WTC11 (cell line): ENCODE data around the gene DTNBP1. TPM values are rescaled to one million over a fixed set of nuclear protein-coding genes. Genes with fewer than 3 reads are reported as not detected.

Experiments used
- ATAC-seq: fragments of 200-7000 bp; cut with Tn5 transposase; 2 replicates; pipeline ENCODE4 v1.10.0; 2021; ENCODE audit warnings: mild to moderate bottlenecking, moderate library complexity
- CTCF ChIA-PET: fragments of 300-600 bp; sonication (Branson Sonifier 250); formaldehyde crosslinking; loops from one replicate; lab custom pipeline; 2021; ENCODE audit warnings: antibody characterized with exemption; lab: Charles Lee
- POLR2A ChIA-PET: fragments of 350-600 bp; sonication (Branson Sonifier 250); formaldehyde crosslinking; loops from one replicate; lab custom pipeline; 2021; ENCODE audit warnings: antibody characterized with exemption; lab: Charles Lee
- DNase-seq: peaks from one replicate; pipeline ENCODE4 v3.0.0; 2021; ENCODE audit warnings: low spot score
- H3K27ac Mint-ChIP-seq: 2 replicates; pipeline ENCODE4 v1.8.0; 2021; ENCODE audit warnings: mixed read lengths
- H3K27me3 Mint-ChIP-seq: 2 replicates; pipeline ENCODE4 v1.8.0; 2021; ENCODE audit warnings: low read depth, mild to moderate bottlenecking, moderate library complexity, mixed read lengths
- H3K36me3 Mint-ChIP-seq: 2 replicates; pipeline ENCODE4 v1.8.0; 2021; ENCODE audit warnings: mixed read lengths
- H3K4me1 Mint-ChIP-seq: 2 replicates; pipeline ENCODE4 v1.8.0; 2022; ENCODE audit warnings: mixed read lengths
- H3K4me3 Mint-ChIP-seq: 2 replicates; pipeline ENCODE4 v1.8.0; 2021; ENCODE audit warnings: mild to moderate bottlenecking, moderate library complexity, mixed read lengths
- H3K9me3 Mint-ChIP-seq: 2 replicates; pipeline ENCODE4 v1.8.0; 2021; ENCODE audit warnings: mixed read lengths
- ATF2 ChIP-seq: sonication (generic); formaldehyde crosslinking; IDR thresholded peaks from 2 replicates; pipeline ENCODE4 v1.8.1; 2022; ENCODE audit warnings: low read depth, missing genetic modification reagents, borderline replicate concordance
- CBFB ChIP-seq: sonication (generic); formaldehyde crosslinking; IDR thresholded peaks from 2 replicates; pipeline ENCODE4 v1.8.1; 2022; ENCODE audit warnings: mild to moderate bottlenecking, low read depth, missing genetic modification reagents
- CDX4 ChIP-seq: fragments of 250-450 bp; sonication (Bioruptor Pico); IDR thresholded peaks from 2 replicates; pipeline ENCODE4 v1.9.0; 2021; ENCODE audit warnings: moderate library complexity, mild to moderate bottlenecking, inconsistent platforms, borderline replicate concordance
- E2F1 ChIP-seq: sonication (generic); formaldehyde crosslinking; IDR thresholded peaks from 2 replicates; pipeline ENCODE4 v1.8.0; 2022; ENCODE audit warnings: mild to moderate bottlenecking, missing genetic modification reagents
- ELF4 ChIP-seq: sonication (generic); formaldehyde crosslinking; IDR thresholded peaks from 2 replicates; pipeline ENCODE4 v1.8.1; 2022; ENCODE audit warnings: low read depth, mild to moderate bottlenecking, moderate library complexity, missing genetic modification reagents
- GRHL2 ChIP-seq: fragments of 250-450 bp; sonication (Bioruptor Pico); IDR thresholded peaks from 2 replicates; pipeline ENCODE4 v1.8.0; 2022; ENCODE audit warnings: mild to moderate bottlenecking, moderate library complexity; ENCODE audit not compliant: insufficient replicate concordance, severe bottlenecking
- IRF2 ChIP-seq: sonication (generic); formaldehyde crosslinking; IDR thresholded peaks from 2 replicates; pipeline ENCODE4 v1.8.0; 2022; ENCODE audit warnings: low read depth, missing genetic modification reagents, borderline replicate concordance
- NR2C2 ChIP-seq: sonication (generic); formaldehyde crosslinking; IDR thresholded peaks from 2 replicates; pipeline ENCODE4 v1.8.0; 2022; ENCODE audit warnings: mild to moderate bottlenecking, missing genetic modification reagents
- NR3C1 ChIP-seq: sonication (generic); formaldehyde crosslinking; conservative IDR thresholded peaks from 2 replicates; pipeline ENCODE4 v1.8.1; 2023; ENCODE audit warnings: low read depth, mild to moderate bottlenecking, missing genetic modification reagents
- TP53 ChIP-seq: sonication (generic); formaldehyde crosslinking; IDR thresholded peaks from 2 replicates; pipeline ENCODE4 v1.8.1; 2023; ENCODE audit warnings: mild to moderate bottlenecking, missing genetic modification reagents
- ZNF671 ChIP-seq: fragments of 250-450 bp; sonication (Bioruptor Pico); IDR thresholded peaks from 2 replicates; pipeline ENCODE4 v1.8.0; 2021; ENCODE audit warnings: mild to moderate bottlenecking
- total RNA-seq: library from RNA; stranded (reverse); gene quantifications from 3 replicates; pipeline ENCODE4 v1.2.3, GENCODE V29; 2021
- TF ChIP-seq, protein P1 (sequence below): sonication (generic); formaldehyde crosslinking; IDR thresholded peaks from 2 replicates; pipeline ENCODE4 v1.8.1; 2023; ENCODE audit warnings: mild to moderate bottlenecking, missing genetic modification reagents
- TF ChIP-seq, protein P2 (sequence below): sonication (generic); formaldehyde crosslinking; IDR thresholded peaks from 2 replicates; pipeline ENCODE4 v1.8.1; 2022; ENCODE audit warnings: missing genetic modification reagents, borderline replicate concordance
- TF ChIP-seq, protein P3 (sequence below): fragments of 250-450 bp; sonication (Bioruptor Pico); conservative IDR thresholded peaks from 2 replicates; pipeline ENCODE4 v1.9.0; 2021; ENCODE audit warnings: mild to moderate bottlenecking
- TF ChIP-seq, protein P4 (sequence below): sonication (generic); formaldehyde crosslinking; IDR thresholded peaks from 2 replicates; pipeline ENCODE4 v1.8.1; 2023; ENCODE audit warnings: mild to moderate bottlenecking, missing genetic modification reagents, moderate library complexity
- TF ChIP-seq, protein P5 (sequence below): sonication (generic); formaldehyde crosslinking; IDR thresholded peaks from 2 replicates; pipeline ENCODE4 v1.8.1; 2022; ENCODE audit warnings: mild to moderate bottlenecking, missing genetic modification reagents, moderate library complexity, borderline replicate concordance
- TF ChIP-seq, protein P6 (sequence below): fragments of 250-450 bp; sonication (Bioruptor Pico); IDR thresholded peaks from 2 replicates; pipeline ENCODE4 v1.9.0; 2021; ENCODE audit warnings: mild to moderate bottlenecking, borderline replicate concordance

Gene DTNBP1
- total RNA-seq, 1 experiment from 2014 or later = 15.1 TPM

GRCh38 chr6:15682965-15683822, 20.4 kb upstream of the DTNBP1 start (continued):
- TF ChIP-seq, protein P1, sequence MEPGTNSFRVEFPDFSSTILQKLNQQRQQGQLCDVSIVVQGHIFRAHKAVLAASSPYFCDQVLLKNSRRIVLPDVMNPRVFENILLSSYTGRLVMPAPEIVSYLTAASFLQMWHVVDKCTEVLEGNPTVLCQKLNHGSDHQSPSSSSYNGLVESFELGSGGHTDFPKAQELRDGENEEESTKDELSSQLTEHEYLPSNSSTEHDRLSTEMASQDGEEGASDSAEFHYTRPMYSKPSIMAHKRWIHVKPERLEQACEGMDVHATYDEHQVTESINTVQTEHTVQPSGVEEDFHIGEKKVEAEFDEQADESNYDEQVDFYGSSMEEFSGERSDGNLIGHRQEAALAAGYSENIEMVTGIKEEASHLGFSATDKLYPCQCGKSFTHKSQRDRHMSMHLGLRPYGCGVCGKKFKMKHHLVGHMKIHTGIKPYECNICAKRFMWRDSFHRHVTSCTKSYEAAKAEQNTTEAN (CRISPR knock-in tag) = no peak
- TF ChIP-seq, protein P2, sequence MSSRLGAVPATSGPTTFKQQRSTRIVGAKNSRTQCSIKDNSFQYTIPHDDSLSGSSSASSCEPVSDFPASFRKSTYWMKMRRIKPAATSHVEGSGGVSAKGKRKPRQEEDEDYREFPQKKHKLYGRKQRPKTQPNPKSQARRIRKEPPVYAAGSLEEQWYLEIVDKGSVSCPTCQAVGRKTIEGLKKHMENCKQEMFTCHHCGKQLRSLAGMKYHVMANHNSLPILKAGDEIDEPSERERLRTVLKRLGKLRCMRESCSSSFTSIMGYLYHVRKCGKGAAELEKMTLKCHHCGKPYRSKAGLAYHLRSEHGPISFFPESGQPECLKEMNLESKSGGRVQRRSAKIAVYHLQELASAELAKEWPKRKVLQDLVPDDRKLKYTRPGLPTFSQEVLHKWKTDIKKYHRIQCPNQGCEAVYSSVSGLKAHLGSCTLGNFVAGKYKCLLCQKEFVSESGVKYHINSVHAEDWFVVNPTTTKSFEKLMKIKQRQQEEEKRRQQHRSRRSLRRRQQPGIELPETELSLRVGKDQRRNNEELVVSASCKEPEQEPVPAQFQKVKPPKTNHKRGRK (CRISPR knock-in tag) = no peak
- TF ChIP-seq E2F1 (CRISPR knock-in tag) (no peak), CDX4 (CRISPR knock-in tag) (no peak), CBFB (CRISPR knock-in tag) (no peak), NR2C2 (CRISPR knock-in tag) (no peak)
- TF ChIP-seq, protein P3, sequence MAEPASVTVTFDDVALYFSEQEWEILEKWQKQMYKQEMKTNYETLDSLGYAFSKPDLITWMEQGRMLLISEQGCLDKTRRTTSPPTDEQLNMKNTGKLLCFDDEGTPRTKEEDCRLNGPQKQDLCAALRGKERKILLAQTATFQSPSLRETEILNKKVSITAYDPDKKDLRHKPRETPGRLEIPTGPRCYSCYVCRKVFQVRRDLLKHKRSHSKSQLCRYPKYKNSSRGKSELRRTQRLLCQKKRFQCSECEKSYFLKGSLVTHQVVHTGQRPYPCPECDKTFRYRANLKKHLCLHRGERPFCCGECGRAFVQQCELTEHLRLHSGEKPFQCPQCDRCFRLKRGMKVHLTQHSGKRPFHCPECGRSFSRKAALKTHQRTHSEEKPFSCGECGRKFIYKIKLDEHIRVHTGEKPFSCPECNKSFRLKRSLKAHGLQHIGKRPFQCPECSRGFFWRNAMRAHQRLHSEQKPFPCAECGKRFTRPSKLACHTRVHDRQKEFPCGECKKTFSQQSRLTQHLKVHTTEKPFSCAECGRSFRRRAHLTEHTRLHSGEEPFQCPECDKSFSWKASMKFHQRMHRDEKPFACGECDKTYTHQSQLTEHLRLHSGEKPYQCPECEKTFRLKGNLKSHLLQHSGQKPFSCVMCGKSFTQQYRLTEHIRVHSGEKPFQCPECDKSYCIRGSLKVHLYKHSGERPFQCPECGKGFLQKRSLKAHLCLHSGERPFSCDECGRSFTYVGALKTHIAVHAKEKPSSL (CRISPR knock-in tag) = no peak
- TF ChIP-seq, protein P4, sequence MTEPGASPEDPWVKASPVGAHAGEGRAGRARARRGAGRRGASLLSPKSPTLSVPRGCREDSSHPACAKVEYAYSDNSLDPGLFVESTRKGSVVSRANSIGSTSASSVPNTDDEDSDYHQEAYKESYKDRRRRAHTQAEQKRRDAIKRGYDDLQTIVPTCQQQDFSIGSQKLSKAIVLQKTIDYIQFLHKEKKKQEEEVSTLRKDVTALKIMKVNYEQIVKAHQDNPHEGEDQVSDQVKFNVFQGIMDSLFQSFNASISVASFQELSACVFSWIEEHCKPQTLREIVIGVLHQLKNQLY (CRISPR knock-in tag) = no peak
- TF ChIP-seq, protein P5, sequence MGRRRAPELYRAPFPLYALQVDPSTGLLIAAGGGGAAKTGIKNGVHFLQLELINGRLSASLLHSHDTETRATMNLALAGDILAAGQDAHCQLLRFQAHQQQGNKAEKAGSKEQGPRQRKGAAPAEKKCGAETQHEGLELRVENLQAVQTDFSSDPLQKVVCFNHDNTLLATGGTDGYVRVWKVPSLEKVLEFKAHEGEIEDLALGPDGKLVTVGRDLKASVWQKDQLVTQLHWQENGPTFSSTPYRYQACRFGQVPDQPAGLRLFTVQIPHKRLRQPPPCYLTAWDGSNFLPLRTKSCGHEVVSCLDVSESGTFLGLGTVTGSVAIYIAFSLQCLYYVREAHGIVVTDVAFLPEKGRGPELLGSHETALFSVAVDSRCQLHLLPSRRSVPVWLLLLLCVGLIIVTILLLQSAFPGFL (CRISPR knock-in tag) = no peak

- DNase-seq (no peak), ATAC-seq (no peak)
- ChIA-PET POLR2A (no interaction called here), CTCF (no interaction called here)
- H3K9me3 Mint-ChIP-seq = peaks cover 19% of the 10 kb centered on the region
- peaks cover 6% of the 10 kb centered on the region for H3K36me3 Mint-ChIP-seq
- H3K27me3 Mint-ChIP-seq = peaks cover 5% of the 10 kb centered on the region; the same call in 1 of the 2 replicates
- H3K4me3 Mint-ChIP-seq = no peak overlapping the region
- peaks cover 6% of the 10 kb centered on the region for H3K4me1 Mint-ChIP-seq
- no peak overlapping the region for H3K27ac Mint-ChIP-seq
- TF ChIP-seq IRF2 (no peak), GRHL2 (CRISPR knock-in tag) (no peak), ZNF671 (CRISPR knock-in tag) (no peak), ATF2 (no peak), TP53 (CRISPR knock-in tag) (no peak), NR3C1 (CRISPR knock-in tag) (no peak), ELF4 (CRISPR knock-in tag) (no peak)
- TF ChIP-seq, protein P6, sequence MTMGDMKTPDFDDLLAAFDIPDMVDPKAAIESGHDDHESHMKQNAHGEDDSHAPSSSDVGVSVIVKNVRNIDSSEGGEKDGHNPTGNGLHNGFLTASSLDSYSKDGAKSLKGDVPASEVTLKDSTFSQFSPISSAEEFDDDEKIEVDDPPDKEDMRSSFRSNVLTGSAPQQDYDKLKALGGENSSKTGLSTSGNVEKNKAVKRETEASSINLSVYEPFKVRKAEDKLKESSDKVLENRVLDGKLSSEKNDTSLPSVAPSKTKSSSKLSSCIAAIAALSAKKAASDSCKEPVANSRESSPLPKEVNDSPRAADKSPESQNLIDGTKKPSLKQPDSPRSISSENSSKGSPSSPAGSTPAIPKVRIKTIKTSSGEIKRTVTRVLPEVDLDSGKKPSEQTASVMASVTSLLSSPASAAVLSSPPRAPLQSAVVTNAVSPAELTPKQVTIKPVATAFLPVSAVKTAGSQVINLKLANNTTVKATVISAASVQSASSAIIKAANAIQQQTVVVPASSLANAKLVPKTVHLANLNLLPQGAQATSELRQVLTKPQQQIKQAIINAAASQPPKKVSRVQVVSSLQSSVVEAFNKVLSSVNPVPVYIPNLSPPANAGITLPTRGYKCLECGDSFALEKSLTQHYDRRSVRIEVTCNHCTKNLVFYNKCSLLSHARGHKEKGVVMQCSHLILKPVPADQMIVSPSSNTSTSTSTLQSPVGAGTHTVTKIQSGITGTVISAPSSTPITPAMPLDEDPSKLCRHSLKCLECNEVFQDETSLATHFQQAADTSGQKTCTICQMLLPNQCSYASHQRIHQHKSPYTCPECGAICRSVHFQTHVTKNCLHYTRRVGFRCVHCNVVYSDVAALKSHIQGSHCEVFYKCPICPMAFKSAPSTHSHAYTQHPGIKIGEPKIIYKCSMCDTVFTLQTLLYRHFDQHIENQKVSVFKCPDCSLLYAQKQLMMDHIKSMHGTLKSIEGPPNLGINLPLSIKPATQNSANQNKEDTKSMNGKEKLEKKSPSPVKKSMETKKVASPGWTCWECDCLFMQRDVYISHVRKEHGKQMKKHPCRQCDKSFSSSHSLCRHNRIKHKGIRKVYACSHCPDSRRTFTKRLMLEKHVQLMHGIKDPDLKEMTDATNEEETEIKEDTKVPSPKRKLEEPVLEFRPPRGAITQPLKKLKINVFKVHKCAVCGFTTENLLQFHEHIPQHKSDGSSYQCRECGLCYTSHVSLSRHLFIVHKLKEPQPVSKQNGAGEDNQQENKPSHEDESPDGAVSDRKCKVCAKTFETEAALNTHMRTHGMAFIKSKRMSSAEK (CRISPR knock-in tag) = no peak
- TF ChIP-seq, protein P1 (CRISPR knock-in tag) = no peak
These were observed 19.1 kb upstream of the DTNBP1 start for GRCh38 chr6:15681946-15682345.
